Progenitor cell of endocrine pancreas (in vitro differentiated cells): ENCODE results near the gene MAB21L3. TPM values are rescaled to one million over a fixed set of nuclear protein-coding genes. Genes with fewer than 3 reads are reported as not detected.

ENCODE experiments used
- DNase-seq: peaks from one replicate; pipeline ENCODE4 v3.0.0; 2021; ENCODE audit warnings: low spot score; ENCODE audit not compliant: unreplicated experiment
- H3K27ac Mint-ChIP-seq: 2 replicates; pipeline ENCODE4 v1.8.0; 2021; ENCODE audit warnings: mild to moderate bottlenecking, moderate library complexity, mixed read lengths
- H3K27me3 Mint-ChIP-seq: 2 replicates; pipeline ENCODE4 v1.8.0; 2021; ENCODE audit warnings: mixed read lengths
- H3K36me3 Mint-ChIP-seq: 2 replicates; pipeline ENCODE4 v1.8.0; 2022; ENCODE audit warnings: mixed read lengths; ENCODE audit not compliant: insufficient read depth
- H3K4me1 Mint-ChIP-seq: 2 replicates; pipeline ENCODE4 v1.8.0; 2021; ENCODE audit warnings: low read depth, mixed read lengths
- H3K4me3 Mint-ChIP-seq: 2 replicates; pipeline ENCODE4 v1.8.0; 2021; ENCODE audit warnings: low read depth, mild to moderate bottlenecking, moderate library complexity, mixed read lengths
- H3K9me3 Mint-ChIP-seq: 2 replicates; pipeline ENCODE4 v1.8.0; 2021; ENCODE audit warnings: low read depth, mixed read lengths
- total RNA-seq: library from RNA; stranded (reverse); gene quantifications from 2 replicates; pipeline ENCODE4 v1.2.1, GENCODE V29; 2021
- TF ChIP-seq, protein P1 (sequence below): fragments of 200-600 bp; sonication (generic); IDR thresholded peaks from one replicate; pipeline ENCODE4 v1.5.0; 2021; ENCODE audit warnings: antibody characterized with exemption, mild to moderate bottlenecking; ENCODE audit not compliant: unreplicated experiment

Gene MAB21L3
- total RNA-seq, 1 donor from 2014 or later = not detected

DNA sequence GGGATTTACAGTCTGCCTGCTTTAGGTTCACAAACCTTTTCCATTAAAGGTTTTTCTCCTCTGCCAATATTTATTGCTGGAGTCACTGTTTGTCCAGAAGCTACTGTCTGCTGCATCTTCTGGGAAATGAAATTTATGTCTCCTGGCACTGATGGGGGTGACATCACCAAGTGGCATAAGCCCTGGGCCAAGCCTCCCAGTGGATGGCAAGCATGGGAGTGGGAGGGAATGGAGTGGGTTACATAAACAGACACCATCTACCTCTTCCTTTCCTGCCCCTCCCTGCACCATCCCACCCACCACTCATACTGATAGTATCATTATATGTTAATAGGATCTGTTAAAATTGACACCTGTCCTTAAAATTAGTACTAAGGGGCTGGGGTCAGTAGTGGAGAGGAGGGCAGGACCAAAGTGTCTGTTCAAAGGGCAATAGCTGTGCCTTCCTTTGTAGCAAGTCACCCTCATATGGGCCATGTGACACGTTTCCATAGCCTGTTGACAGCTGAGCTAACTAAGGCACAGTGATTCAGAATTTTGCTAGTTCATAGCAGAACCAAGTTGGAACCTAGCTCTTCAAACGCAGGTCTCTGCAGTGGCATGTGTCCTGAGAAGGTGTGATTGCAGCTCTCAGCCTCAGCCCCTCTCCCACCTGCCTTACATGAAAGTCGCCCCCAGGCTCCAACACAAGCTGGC is 71.0 kb downstream of the MAB21L3 start:
- H3K4me1 Mint-ChIP-seq = peaks cover 11% of the 10 kb centered on the region
- H3K9me3 Mint-ChIP-seq = no peaks in the 10 kb centered on the region
- no peak overlapping the region for H3K27ac Mint-ChIP-seq
- DNase-seq = no peak
- TF ChIP-seq, protein P1, sequence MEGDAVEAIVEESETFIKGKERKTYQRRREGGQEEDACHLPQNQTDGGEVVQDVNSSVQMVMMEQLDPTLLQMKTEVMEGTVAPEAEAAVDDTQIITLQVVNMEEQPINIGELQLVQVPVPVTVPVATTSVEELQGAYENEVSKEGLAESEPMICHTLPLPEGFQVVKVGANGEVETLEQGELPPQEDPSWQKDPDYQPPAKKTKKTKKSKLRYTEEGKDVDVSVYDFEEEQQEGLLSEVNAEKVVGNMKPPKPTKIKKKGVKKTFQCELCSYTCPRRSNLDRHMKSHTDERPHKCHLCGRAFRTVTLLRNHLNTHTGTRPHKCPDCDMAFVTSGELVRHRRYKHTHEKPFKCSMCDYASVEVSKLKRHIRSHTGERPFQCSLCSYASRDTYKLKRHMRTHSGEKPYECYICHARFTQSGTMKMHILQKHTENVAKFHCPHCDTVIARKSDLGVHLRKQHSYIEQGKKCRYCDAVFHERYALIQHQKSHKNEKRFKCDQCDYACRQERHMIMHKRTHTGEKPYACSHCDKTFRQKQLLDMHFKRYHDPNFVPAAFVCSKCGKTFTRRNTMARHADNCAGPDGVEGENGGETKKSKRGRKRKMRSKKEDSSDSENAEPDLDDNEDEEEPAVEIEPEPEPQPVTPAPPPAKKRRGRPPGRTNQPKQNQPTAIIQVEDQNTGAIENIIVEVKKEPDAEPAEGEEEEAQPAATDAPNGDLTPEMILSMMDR = no peak
- no peak overlapping the region for H3K4me3 Mint-ChIP-seq
- peaks cover 10% of the 10 kb centered on the region for H3K27me3 Mint-ChIP-seq
- no peaks in the 10 kb centered on the region for H3K36me3 Mint-ChIP-seq

Other genes starting within 250 kb of the MAB21L3 start
- 4.6 and 5.3 TPM in 2 replicates for gene SLC22A15, start 134.9 kb upstream of the MAB21L3 start, total RNA-seq